H9 (cell line): ENCODE results near the gene TRIM44. TPM values are rescaled to one million over a fixed set of nuclear protein-coding genes. Genes with fewer than 3 reads are reported as not detected.

Experiments used
- DNase-seq: peaks from one replicate; pipeline ENCODE4 v3.0.0-alpha.2; 2017
- H2AFZ ChIP-seq: one replicate; pipeline ENCODE4 v1.6.1; 2013; ENCODE audit warnings: mild to moderate bottlenecking, low read length, control low read depth, moderate library complexity
- H2AK5ac ChIP-seq: 2 replicates; pipeline ENCODE4 v1.6.1; 2013; ENCODE audit warnings: low read length, control low read depth, mixed read lengths; ENCODE audit not compliant: insufficient read length
- H2BK120ac ChIP-seq: one replicate; pipeline ENCODE4 v1.6.1; 2013; ENCODE audit warnings: low read depth, mild to moderate bottlenecking, low read length, control low read depth, inconsistent platforms; ENCODE audit not compliant: poor library complexity, severe bottlenecking
- H2BK12ac ChIP-seq: 2 replicates; pipeline ENCODE4 v1.6.1; 2013; ENCODE audit warnings: low read length, control low read depth, mixed read lengths, low read depth; ENCODE audit not compliant: insufficient read length
- H2BK15ac ChIP-seq: 2 replicates; pipeline ENCODE4 v1.6.1; 2013; ENCODE audit warnings: low read depth, low read length, control low read depth
- H2BK20ac ChIP-seq: one replicate; pipeline ENCODE4 v1.6.1; 2013; ENCODE audit warnings: low read depth, mild to moderate bottlenecking, low read length, control low read depth, inconsistent platforms; ENCODE audit not compliant: poor library complexity, severe bottlenecking
- H2BK5ac ChIP-seq: 2 replicates; pipeline ENCODE4 v1.6.1; 2013; ENCODE audit warnings: low read length, control low read depth, mixed read lengths; ENCODE audit not compliant: insufficient read length
- H3K14ac ChIP-seq: 2 replicates; pipeline ENCODE4 v1.6.1; 2013; ENCODE audit warnings: low read length, control low read depth; ENCODE audit not compliant: insufficient read depth
- H3K18ac ChIP-seq: 2 replicates; pipeline ENCODE4 v1.6.1; 2013; ENCODE audit warnings: low read depth, mild to moderate bottlenecking, mixed read lengths, low read length, control low read depth; ENCODE audit not compliant: insufficient read length
- H3K23ac ChIP-seq: 2 replicates; pipeline ENCODE4 v1.6.1; 2013; ENCODE audit warnings: low read length, control low read depth, mixed read lengths, low read depth; ENCODE audit not compliant: insufficient read length
- H3K23me2 ChIP-seq: 2 replicates; pipeline ENCODE4 v1.6.1; 2013; ENCODE audit warnings: low read depth, mild to moderate bottlenecking, mixed read lengths, low read length, control low read depth; ENCODE audit not compliant: insufficient read length, poor library complexity, severe bottlenecking
- H3K27ac ChIP-seq: 2 replicates; pipeline ENCODE4 v1.5.1; 2013; ENCODE audit warnings: low read length, control low read depth, mixed read lengths, low read depth; ENCODE audit not compliant: insufficient read length
- H3K27me3 ChIP-seq: 2 replicates; pipeline ENCODE4 v1.6.1; 2013; ENCODE audit warnings: low read length, control low read depth, inconsistent platforms; ENCODE audit not compliant: insufficient read depth
- H3K4ac ChIP-seq: 2 replicates; pipeline ENCODE4 v1.6.1; 2013; ENCODE audit warnings: low read depth, mild to moderate bottlenecking, control low read depth, inconsistent platforms, low read length, moderate library complexity
- H3K4me1 ChIP-seq: 2 replicates; pipeline ENCODE4 v1.6.1; 2013; ENCODE audit warnings: low read length, control low read depth, inconsistent platforms; ENCODE audit not compliant: insufficient read depth
- H3K4me2 ChIP-seq: 2 replicates; pipeline ENCODE4 v1.6.1; 2013; ENCODE audit warnings: low read length, control low read depth, mixed read lengths; ENCODE audit not compliant: insufficient read length, insufficient read depth
- H3K56ac ChIP-seq: 2 replicates; pipeline ENCODE4 v1.6.1; 2013; ENCODE audit warnings: low read depth, mild to moderate bottlenecking, mixed read lengths, low read length, control low read depth; ENCODE audit not compliant: insufficient read length
- H3K79me1 ChIP-seq: 2 replicates; pipeline ENCODE4 v1.6.1; 2013; ENCODE audit warnings: low read depth, mild to moderate bottlenecking, moderate library complexity, low read length, control low read depth, inconsistent platforms; ENCODE audit not compliant: insufficient read depth, poor library complexity, severe bottlenecking
- H3K79me2 ChIP-seq: 2 replicates; pipeline ENCODE4 v1.6.1; 2013; ENCODE audit warnings: low read length, control low read depth, inconsistent platforms; ENCODE audit not compliant: insufficient read depth
- H3K9ac ChIP-seq: 2 replicates; pipeline ENCODE4 v1.6.1; 2013; ENCODE audit warnings: low read length, control low read depth, mixed read lengths; ENCODE audit not compliant: insufficient read length; ENCODE audit errors: extremely low read depth
- H3K9me3 ChIP-seq: one replicate; pipeline ENCODE4 v1.6.1; 2013; ENCODE audit warnings: low read depth, low read length, inconsistent platforms; ENCODE audit not compliant: control insufficient read depth
- H3T11ph ChIP-seq: one replicate; pipeline ENCODE4 v1.6.1; 2013; ENCODE audit warnings: mild to moderate bottlenecking, low read length, control low read depth, inconsistent platforms
- H4K20me1 ChIP-seq: one replicate; pipeline ENCODE4 v1.6.1; 2013; ENCODE audit not compliant: control insufficient read depth, insufficient read length, insufficient read depth
- H4K5ac ChIP-seq: 2 replicates; pipeline ENCODE4 v1.6.1; 2013; ENCODE audit warnings: low read depth, mild to moderate bottlenecking, mixed read lengths, low read length, control low read depth; ENCODE audit not compliant: insufficient read length
- H4K8ac ChIP-seq: replicated peaks from 2 replicates; pipeline ENCODE4 v1.6.1; 2013; ENCODE audit warnings: low read length, control low read depth, mixed read lengths, low read depth; ENCODE audit not compliant: insufficient read length
- H4K91ac ChIP-seq: 2 replicates; pipeline ENCODE4 v1.6.1; 2013; ENCODE audit warnings: low read depth, mild to moderate bottlenecking, moderate library complexity, mixed read lengths, low read length, control low read depth; ENCODE audit not compliant: insufficient read length
- H3K27ac Mint-ChIP-seq, 3 experiments: 2 replicates in 2 of 3; 3 replicates in 1 of 3; pipeline ENCODE4 v1.8.0; 2020 to 2021; ENCODE audit warnings: mixed read lengths in 3 of 3, mild to moderate bottlenecking in 1 of 3, moderate library complexity in 1 of 3
- H3K27me3 Mint-ChIP-seq: 2 replicates; pipeline ENCODE4 v1.8.0; 2021; ENCODE audit warnings: low read depth, mild to moderate bottlenecking, moderate library complexity, mixed read lengths
- H3K36me3 Mint-ChIP-seq, 3 experiments: 2 replicates in 2 of 3; 3 replicates in 1 of 3; pipeline ENCODE4 v1.8.0; 2020 to 2021; ENCODE audit warnings: low read depth in 3 of 3, mixed read lengths in 3 of 3; ENCODE audit not compliant: insufficient read depth in 1 of 3
- H3K4me1 Mint-ChIP-seq, 2 experiments: 2 replicates each; pipeline ENCODE4 v1.8.0; 2020; ENCODE audit warnings: mixed read lengths in 2 of 2
- H3K4me3 Mint-ChIP-seq, 2 experiments: 2 replicates in 1 of 2; 3 replicates in 1 of 2; pipeline ENCODE4 v1.8.0; 2020 to 2021; ENCODE audit warnings: mild to moderate bottlenecking in 2 of 2, mixed read lengths in 2 of 2, moderate library complexity in 1 of 2
- H3K9me3 Mint-ChIP-seq, 2 experiments: 2 replicates in 1 of 2; 3 replicates in 1 of 2; pipeline ENCODE4 v1.8.0; 2020; ENCODE audit warnings: mild to moderate bottlenecking in 2 of 2, mixed read lengths in 2 of 2, moderate library complexity in 1 of 2
- CTCF ChIP-seq: fragments of 200-600 bp; sonication (generic); conservative IDR thresholded peaks from 3 replicates; pipeline ENCODE4 v1.8.0; 2021; ENCODE audit warnings: antibody characterized with exemption, mild to moderate bottlenecking
- WGBS: extraction: QIAGEN DNeasy Blood & Tissue Kit; methylation state at CpG from one replicate; pipeline ENCODE4 v1.1.7; 2013; ENCODE audit warnings: missing lambda C conversion rate, low lambda C conversion rate, mixed read lengths; ENCODE audit not compliant: insufficient read length; ENCODE audit errors: extremely low coverage; 5-methylcytosine and 5-hydroxymethylcytosine counted together
- total RNA-seq: library from RNA; stranded (reverse); gene quantifications from 2 replicates; pipeline ENCODE4 v1.2.1, GENCODE V29; 2021

The TRIM44 gene
- total RNA-seq, 1 experiment from 2014 or later = 37.7 TPM

- no peaks in the 10 kb centered on the region; a peak in 1 of 7 replicates for H3K36me3 Mint-ChIP-seq
- peaks cover 9 to 11% of the 10 kb centered on the region in 2 experiments for H3K4me1 Mint-ChIP-seq
- H3K4me1 ChIP-seq = peaks cover 4% of the 10 kb centered on the region
These were observed 36.1 kb upstream of the TRIM44 start for GRCh38 chr11:35626501-35626900.

More at GRCh38 chr11:35626501-35626900, 36.1 kb upstream of the TRIM44 start:
- no peaks in the 10 kb centered on the region for H3K23me2 ChIP-seq
- H2BK20ac ChIP-seq = no peak overlapping the region
- H3K27ac Mint-ChIP-seq = no peak overlapping the region
- H2AFZ ChIP-seq = no peak overlapping the region
- no peak overlapping the region for H3K4me2 ChIP-seq
- WGBS = no CpG with 5 or more reads among the region's 2 CpGs
- no peaks in the 10 kb centered on the region for H3K79me2 ChIP-seq
- H3K14ac ChIP-seq = no peak overlapping the region
- H2BK12ac ChIP-seq = no peak overlapping the region
- no peak overlapping the region for H3K27ac ChIP-seq
- H2AK5ac ChIP-seq = no peak overlapping the region
- H4K91ac ChIP-seq = no peak overlapping the region
- no peak overlapping the region for H4K5ac ChIP-seq
- no peaks in the 10 kb centered on the region for H3K9me3 ChIP-seq
- no peak overlapping the region for H2BK120ac ChIP-seq
- peaks cover 11% of the 10 kb centered on the region for H3K27me3 Mint-ChIP-seq
- no peak for DNase-seq
- H3K56ac ChIP-seq = no peak overlapping the region
- no peak overlapping the region for H2BK5ac ChIP-seq
- H3K23ac ChIP-seq = no peak overlapping the region
- no peak overlapping the region for H3K4me3 Mint-ChIP-seq
- H3T11ph ChIP-seq = no peak overlapping the region
- no peak overlapping the region for H3K9ac ChIP-seq
- H4K8ac ChIP-seq = no peak overlapping the region
- no peaks in the 10 kb centered on the region for H4K20me1 ChIP-seq
- H2BK15ac ChIP-seq = no peak overlapping the region
- peaks cover 0 to 2% of the 10 kb centered on the region in 2 experiments; a peak in 2 of 5 replicates for H3K9me3 Mint-ChIP-seq
- no peak for TF ChIP-seq CTCF
- no peaks in the 10 kb centered on the region for H3K27me3 ChIP-seq
- H3K18ac ChIP-seq = no peak overlapping the region
- H3K4ac ChIP-seq = no peak overlapping the region
- no peaks in the 10 kb centered on the region for H3K79me1 ChIP-seq
